Psoas muscle (tissue), 8 donors: ENCODE results near the gene KAT2A. TPM values are rescaled to one million over a fixed set of nuclear protein-coding genes. Genes with fewer than 3 reads are reported as not detected.

Source experiments
- ATAC-seq, 4 donors: fragments of 200-7000 bp; cut with Tn5 transposase; one replicate each; pipeline ENCODE4 v1.9.1; 2020; ENCODE audit warnings: moderate library complexity in 3 of 4, mild to moderate bottlenecking in 2 of 4
- DNase-seq, 2 donors: peaks; one replicate each; pipeline ENCODE4 v3.0.0-alpha.2; 2020
- H3K27ac ChIP-seq: fragments of 200-600 bp; one replicate; pipeline ENCODE4 v1.8.0; 2022
- H3K27me3 ChIP-seq, 3 donors: fragments of 200-600 bp in 1 of 3; one replicate each; pipeline versions ENCODE4 v1.6.1 to v1.8.0; 2013 to 2022; ENCODE audit warnings: low read length in 2 of 3, mild to moderate bottlenecking in 2 of 3, moderate library complexity in 1 of 3; ENCODE audit not compliant: insufficient read depth in 3 of 3
- H3K36me3 ChIP-seq, 2 donors: fragments of 200-600 bp in 1 of 2; one replicate each; pipeline versions ENCODE4 v1.6.1 to v1.8.0; 2013 to 2022; ENCODE audit warnings: low read depth in 1 of 2, mild to moderate bottlenecking in 1 of 2, moderate library complexity in 1 of 2; ENCODE audit not compliant: insufficient read depth in 1 of 2
- H3K4me1 ChIP-seq: fragments of 200-600 bp; one replicate; pipeline ENCODE4 v1.8.0; 2022
- H3K4me3 ChIP-seq: fragments of 200-600 bp; one replicate; pipeline ENCODE4 v1.8.0; 2022; ENCODE audit warnings: mild to moderate bottlenecking
- H3K9me3 ChIP-seq: fragments of 200-600 bp; one replicate; pipeline ENCODE4 v1.8.0; 2022
- WGBS, 3 donors: extraction: QIAGEN DNeasy Blood & Tissue Kit; methylation state at CpG; one replicate each; pipeline versions ENCODE4 v1.1.6 to v1.1.7; 2013; 5-methylcytosine and 5-hydroxymethylcytosine counted together
- intact Hi-C, 2 donors: fragments of 100-400 bp; cut with DNase I; formaldehyde crosslinking; loops; one replicate each; pipeline versions ENCODE4 v1.11.0 to v1.14.2; 2022
- polyA plus RNA-seq, 3 donors: library from polyadenylated mRNA; stranded (reverse); fragments of 200-250 nt; gene quantifications; one replicate each; pipeline ENCODE4 v1.2.3, GENCODE V29; 2013
- total RNA-seq, 4 donors: library from RNA; stranded (reverse); fragmentation: NEBNext Ultra II Directional in 2 of 4; extraction: Animal tissue kit (Norgen Biotek cat#: 25700) in 2 of 4; gene quantifications; one replicate each; pipeline versions ENCODE4 v1.2.1 to v1.2.4, GENCODE V29; 2021 to 2023
- TF ChIP-seq, protein P1 (sequence below): fragments of 200-600 bp; IDR thresholded peaks from one replicate; pipeline ENCODE4 v1.8.0; 2022; ENCODE audit warnings: antibody characterized with exemption
- donor health status: healthy with polysubstance abuse.
- donor health status: DM: no; HTN: no; CAD: no; lungs with moderate emphysema.
- donor health status: Bipolar disorder and iron deficiency.
- donor health status: healthy.
- donor health status: DM: yes; HTN: yes; CAD: no.
- donor health status: DM: no; HTN: no; CAD: no.
- donor health status: DM: no; HTN: no; CAD: no.
- donor health status: DM: yes; HTN: yes; CAD: no.

KAT2A gene
- total and polyA plus RNA-seq, 7 donors = 12.3 to 35.3 (median 20.9) TPM

DNA sequence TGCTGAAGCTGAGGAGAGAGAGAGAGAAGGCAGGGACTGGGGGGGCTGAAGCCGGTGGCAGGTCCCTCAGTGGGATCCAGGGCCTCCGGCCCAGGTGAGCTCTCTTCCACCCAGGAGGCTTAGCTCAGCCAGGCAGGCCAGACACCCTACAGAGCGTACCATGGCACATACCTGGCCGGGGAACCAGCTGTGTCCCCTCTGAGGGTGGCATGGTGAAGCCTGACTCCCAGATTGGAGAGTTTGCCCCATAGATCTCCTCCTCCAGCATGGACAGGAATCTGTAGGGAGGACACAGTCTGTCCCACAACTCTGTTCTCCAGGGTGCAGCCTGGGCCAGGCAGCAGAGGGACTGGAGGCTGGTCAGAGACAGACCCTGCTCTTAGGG is 3.0 kb downstream of the KAT2A start:
- DNase-seq (no peak), ATAC-seq (no peak)
- H3K9me3 ChIP-seq = no peaks in the 10 kb centered on the region
- no peak overlapping the region for H3K4me3 ChIP-seq
- TF ChIP-seq, protein P1, sequence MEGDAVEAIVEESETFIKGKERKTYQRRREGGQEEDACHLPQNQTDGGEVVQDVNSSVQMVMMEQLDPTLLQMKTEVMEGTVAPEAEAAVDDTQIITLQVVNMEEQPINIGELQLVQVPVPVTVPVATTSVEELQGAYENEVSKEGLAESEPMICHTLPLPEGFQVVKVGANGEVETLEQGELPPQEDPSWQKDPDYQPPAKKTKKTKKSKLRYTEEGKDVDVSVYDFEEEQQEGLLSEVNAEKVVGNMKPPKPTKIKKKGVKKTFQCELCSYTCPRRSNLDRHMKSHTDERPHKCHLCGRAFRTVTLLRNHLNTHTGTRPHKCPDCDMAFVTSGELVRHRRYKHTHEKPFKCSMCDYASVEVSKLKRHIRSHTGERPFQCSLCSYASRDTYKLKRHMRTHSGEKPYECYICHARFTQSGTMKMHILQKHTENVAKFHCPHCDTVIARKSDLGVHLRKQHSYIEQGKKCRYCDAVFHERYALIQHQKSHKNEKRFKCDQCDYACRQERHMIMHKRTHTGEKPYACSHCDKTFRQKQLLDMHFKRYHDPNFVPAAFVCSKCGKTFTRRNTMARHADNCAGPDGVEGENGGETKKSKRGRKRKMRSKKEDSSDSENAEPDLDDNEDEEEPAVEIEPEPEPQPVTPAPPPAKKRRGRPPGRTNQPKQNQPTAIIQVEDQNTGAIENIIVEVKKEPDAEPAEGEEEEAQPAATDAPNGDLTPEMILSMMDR = no peak
- peaks cover 24% of the 10 kb centered on the region for H3K4me1 ChIP-seq
- 91 to 96% (median 93%) methylated on average over 4 of the region's 4 CpGs for WGBS, 3 donors
- intact Hi-C loops = loop anchor here (5.0 to 10.0 kb wide), 3 partner anchors 51 to 287 kb away; no protein-coding TSS in a partner anchor
- peaks cover 0 to 62% of the 10 kb centered on the region in 2 donors for H3K36me3 ChIP-seq
- H3K27ac ChIP-seq = no peak overlapping the region
- no peaks in the 10 kb centered on the region for H3K27me3 ChIP-seq

DNA sequence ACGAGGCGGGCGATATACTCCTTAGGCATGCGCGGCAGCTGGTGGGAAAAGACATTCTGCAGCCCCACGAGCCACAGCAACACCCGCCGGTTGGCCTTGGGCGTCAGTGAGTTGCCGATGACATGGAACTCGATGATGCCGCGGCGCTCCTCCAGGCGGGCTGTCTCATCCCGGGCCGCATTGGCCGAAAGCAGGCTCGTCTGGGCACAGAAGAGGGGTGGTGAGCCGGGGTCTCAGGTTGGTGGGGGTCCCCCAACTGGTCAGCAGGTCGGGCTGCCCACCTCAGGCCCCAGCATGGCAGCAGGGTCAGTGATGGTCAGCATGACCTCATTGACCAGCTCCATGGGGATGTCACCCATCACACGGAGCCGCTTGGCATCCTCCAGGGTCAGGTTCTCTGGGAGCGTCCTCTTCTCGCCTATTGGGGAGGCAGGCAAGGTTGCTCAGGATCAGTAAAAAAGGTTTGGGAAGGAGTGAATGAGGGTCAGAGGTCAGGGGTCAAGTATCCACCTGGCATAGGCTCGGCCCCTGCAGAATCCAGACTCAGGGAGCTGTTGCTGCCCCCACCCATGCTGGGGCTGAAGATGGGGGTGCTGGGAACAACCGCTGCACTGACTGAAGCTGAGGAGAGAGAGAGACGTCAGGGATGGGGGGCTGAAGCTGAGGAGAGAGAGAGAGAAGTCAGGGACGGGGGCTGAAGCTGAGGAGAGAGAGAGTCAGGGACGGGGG is 3.6 kb downstream of the KAT2A start:
- H3K36me3 ChIP-seq = peaks cover 0 to 64% of the 10 kb centered on the region in 2 donors

DNA sequence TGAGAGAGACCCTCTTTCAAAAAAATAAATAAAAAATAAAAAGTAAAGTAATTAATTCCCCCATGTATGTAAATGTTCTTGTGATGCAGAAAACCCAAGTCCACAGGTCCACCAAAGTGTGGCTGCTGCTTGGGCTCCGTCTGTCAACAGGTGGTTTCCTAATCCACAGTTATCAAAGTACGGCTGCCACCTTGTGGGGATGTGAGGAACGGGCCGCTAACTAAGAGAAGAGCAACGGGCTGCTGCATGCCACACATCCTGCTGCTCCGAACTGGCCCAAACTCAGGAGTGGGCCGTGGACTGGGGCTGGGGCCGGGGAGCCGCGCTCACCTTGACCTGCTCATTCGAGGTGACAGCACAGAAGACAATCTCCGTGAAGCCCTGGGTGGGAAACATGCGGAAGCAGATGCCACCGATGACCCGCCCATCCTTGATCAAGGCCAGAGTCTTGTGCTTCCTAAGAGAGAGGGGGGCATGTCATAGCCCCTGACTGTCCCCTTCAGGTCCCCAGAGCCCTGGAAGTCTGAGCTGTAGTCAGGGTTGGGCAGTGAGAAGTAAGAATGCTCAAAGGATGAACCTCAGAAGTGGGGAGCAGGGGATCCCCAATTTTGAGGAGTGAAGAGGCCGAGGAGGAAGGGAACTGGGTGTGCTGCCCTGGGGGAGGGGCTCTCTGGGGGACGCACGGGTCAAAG is 4.3 kb downstream of the KAT2A start:
- Histone ChIP-seq H3K4me1 (peaks cover 26% of the 10 kb centered on the region), H3K36me3 (peaks cover 0 to 64% of the 10 kb centered on the region in 2 donors), H3K27ac (peak overlapping the region; percentile 25), H3K4me3 (no peak overlapping the region), H3K27me3 (no peaks in the 10 kb centered on the region), H3K9me3 (no peaks in the 10 kb centered on the region)
- WGBS, 3 donors = 34 to 40% (median 35%) methylated on average over 18 of the region's 18 CpGs
- ATAC-seq = peak; percentile 47 to 69 (median 64)
- intact Hi-C loops = loop anchor here (1.0 to 10.0 kb wide), 6 partner anchors 50 to 288 kb away; no protein-coding TSS in a partner anchor
- DNase-seq = peak; percentile 81 to 90
- TF ChIP-seq, protein P1 = peak; percentile 84

More for the DNA sequence above, 3.6 kb downstream of the KAT2A start:
- no peak overlapping the region for H3K27ac ChIP-seq
- TF ChIP-seq, protein P1 = no peak
- no peaks in the 10 kb centered on the region for H3K27me3 ChIP-seq
- no peak for ATAC-seq
- no peaks in the 10 kb centered on the region for H3K9me3 ChIP-seq
- H3K4me3 ChIP-seq = no peak overlapping the region
- DNase-seq = no peak
- intact Hi-C loops = loop anchor here (1.0 to 10.0 kb wide), 5 partner anchors 50 to 287 kb away; no protein-coding TSS in a partner anchor
- 85 to 88% (median 87%) methylated on average over 28 to 30 of the region's 30 CpGs for WGBS, 3 donors
- H3K4me1 ChIP-seq = peaks cover 28% of the 10 kb centered on the region

DNA sequence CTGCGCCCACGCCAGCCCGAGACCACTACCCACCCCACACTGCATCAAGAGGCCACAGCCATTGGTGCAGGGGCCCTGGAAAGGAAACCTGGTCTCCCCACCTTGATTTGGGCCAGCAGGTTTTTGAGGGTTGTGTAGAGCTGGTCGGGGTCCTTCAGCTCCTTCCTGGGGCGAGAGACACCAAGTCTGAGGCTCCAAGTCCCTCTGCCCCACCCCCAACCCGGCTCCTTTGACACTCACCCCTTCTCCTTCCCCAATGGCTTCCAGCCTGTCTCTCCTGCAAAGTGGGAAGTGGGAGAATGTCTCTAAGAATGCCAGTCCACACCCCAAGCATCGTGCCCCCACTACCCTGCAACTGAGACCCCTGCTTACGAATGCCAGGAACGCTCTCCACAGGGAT is 7.0 kb downstream of the KAT2A start:
- H3K4me3 ChIP-seq = no peak overlapping the region
- TF ChIP-seq, protein P1 = no peak
- no peaks in the 10 kb centered on the region for H3K27me3 ChIP-seq
- no peaks in the 10 kb centered on the region for H3K9me3 ChIP-seq
- peaks cover 21% of the 10 kb centered on the region for H3K4me1 ChIP-seq
- intact Hi-C loops = loop anchor here (2.0 to 10.0 kb wide), 2 partner anchors 89 to 291 kb away; no protein-coding TSS in a partner anchor
- H3K27ac ChIP-seq = no peak overlapping the region
- WGBS, 3 donors = 87 to 95% (median 87%) methylated on average over 6 to 9 of the region's 9 CpGs
- DNase-seq (no peak), ATAC-seq (no peak)
- H3K36me3 ChIP-seq = peaks cover 0 to 54% of the 10 kb centered on the region in 2 donors
